GM23248 (cell line): Measurements from ENCODE around the gene C10orf105. TPM values are rescaled to one million over a fixed set of nuclear protein-coding genes. Genes with fewer than 3 reads are reported as not detected.

ENCODE experiments used
- DNase-seq: peaks from one replicate; pipeline ENCODE4 v3.0.0-alpha.2; 2015
- H2AFZ ChIP-seq: fragments of 200-600 bp; sonication (generic); 2 replicates; pipeline ENCODE4 v1.6.1; 2016; ENCODE audit warnings: antibody characterized with exemption
- H3F3A ChIP-seq: fragments of 200-600 bp; sonication (generic); 2 replicates; pipeline ENCODE4 v1.6.1; 2016; ENCODE audit warnings: mild to moderate bottlenecking, antibody characterized with exemption, mixed run types; ENCODE audit not compliant: insufficient read depth
- H3K27ac ChIP-seq: fragments of 200-600 bp; sonication (generic); 2 replicates; pipeline ENCODE4 v1.5.1; 2016; ENCODE audit warnings: mild to moderate bottlenecking
- H3K27me3 ChIP-seq: fragments of 200-600 bp; sonication (generic); replicated peaks from 2 replicates; pipeline ENCODE4 v1.6.1; 2016; ENCODE audit warnings: mild to moderate bottlenecking; ENCODE audit not compliant: insufficient read depth
- H3K36me3 ChIP-seq: fragments of 200-600 bp; sonication (generic); 2 replicates; pipeline ENCODE4 v1.6.1; 2016; ENCODE audit warnings: low read depth, mild to moderate bottlenecking
- H3K4me1 ChIP-seq: fragments of 200-600 bp; sonication (generic); 2 replicates; pipeline ENCODE4 v1.6.1; 2016; ENCODE audit warnings: mild to moderate bottlenecking; ENCODE audit not compliant: insufficient read depth
- H3K4me2 ChIP-seq: fragments of 200-600 bp; sonication (generic); one replicate; pipeline ENCODE4 v1.6.1; 2016; ENCODE audit warnings: mild to moderate bottlenecking; ENCODE audit not compliant: unreplicated experiment
- H3K4me3 ChIP-seq: fragments of 200-600 bp; sonication (generic); 2 replicates; pipeline ENCODE4 v1.5.1; 2016; ENCODE audit warnings: mild to moderate bottlenecking
- H3K79me2 ChIP-seq: fragments of 200-600 bp; sonication (generic); 2 replicates; pipeline ENCODE4 v1.6.1; 2016; ENCODE audit warnings: mild to moderate bottlenecking; ENCODE audit not compliant: insufficient read depth
- H3K9ac ChIP-seq: fragments of 200-600 bp; sonication (generic); 2 replicates; pipeline ENCODE4 v1.6.1; 2016; ENCODE audit warnings: mild to moderate bottlenecking
- H3K9me2 ChIP-seq: fragments of 200-600 bp; sonication (generic); 2 replicates; pipeline ENCODE4 v1.6.1; 2016; ENCODE audit warnings: mixed run types, mild to moderate bottlenecking, moderate library complexity; ENCODE audit not compliant: insufficient read depth
- H3K9me3 ChIP-seq: fragments of 200-600 bp; sonication (generic); one replicate; pipeline ENCODE4 v1.6.1; 2017; ENCODE audit warnings: low read depth
- H4K20me1 ChIP-seq: fragments of 200-600 bp; sonication (generic); 2 replicates; pipeline ENCODE4 v1.6.0; 2016; ENCODE audit not compliant: insufficient read depth
- EZH2 ChIP-seq: fragments of 200-600 bp; sonication (generic); IDR thresholded peaks from 2 replicates; pipeline ENCODE4 v1.6.1; 2018; ENCODE audit warnings: antibody characterized with exemption, mild to moderate bottlenecking; ENCODE audit not compliant: insufficient read depth, poor library complexity, severe bottlenecking
- EZH2phosphoT487 ChIP-seq: fragments of 200-600 bp; sonication (generic); IDR thresholded peaks from 2 replicates; pipeline ENCODE4 v1.6.1; 2018; ENCODE audit warnings: antibody characterized with exemption, moderate library complexity, mild to moderate bottlenecking, low read depth; ENCODE audit not compliant: insufficient read depth
- WGBS, 2 experiments: methylation state at CpG; one replicate each; pipeline ENCODE4 v1.1.6; 2015 to 2017; ENCODE audit warnings: low lambda C conversion rate in 2 of 2, low coverage in 1 of 2; ENCODE audit errors: missing lambda C conversion rate in 2 of 2; 5-methylcytosine and 5-hydroxymethylcytosine counted together
- in situ Hi-C: fragments of 300-500 bp; cut with MboI; formaldehyde crosslinking; loops from 2 replicates; pipeline ENCODE4 v1.15.0; 2020
- polyA plus RNA-seq: library from polyadenylated mRNA; unstranded; fragments of >200 nt; fragmentation: Nextera tagmentation; extraction: Ambion mirVana; gene quantifications from 2 replicates; pipeline ENCODE4 v1.2.1, GENCODE V29; 2016
- total RNA-seq: library from RNA; depleted of rRNA; stranded (reverse); fragments of >200 nt; shearing (Covaris generic); gene quantifications from 2 replicates; pipeline ENCODE4 v1.2.3, GENCODE V29; 2014

Gene C10orf105
- total and polyA plus RNA-seq, 2 experiments from 2014 or later, result not detected

- no peaks in the 10 kb centered on the region for H3F3A ChIP-seq
- in situ Hi-C loops, result no loop called here
- 79 to 88% methylated on average over 10 to 18 of the region's 18 CpGs for WGBS, 2 experiments
- H3K79me2 ChIP-seq, result no peaks in the 10 kb centered on the region
- no peak overlapping the region for H3K4me3 ChIP-seq
- H3K9me3 ChIP-seq, result no peaks in the 10 kb centered on the region
- H3K4me2 ChIP-seq, result no peak overlapping the region
- no peak overlapping the region for H3K9ac ChIP-seq
- H4K20me1 ChIP-seq, result no peaks in the 10 kb centered on the region
- TF ChIP-seq EZH2, result no peak
- TF ChIP-seq EZH2phosphoT487, result no peak
- H3K27me3 ChIP-seq, result peaks cover 4% of the 10 kb centered on the region
- no peaks in the 10 kb centered on the region for H3K36me3 ChIP-seq
- H3K9me2 ChIP-seq, result no peaks in the 10 kb centered on the region
- H3K27ac ChIP-seq, result no peak overlapping the region
- no peaks in the 10 kb centered on the region for H3K4me1 ChIP-seq
- no peak for DNase-seq
- no peak overlapping the region for H2AFZ ChIP-seq
Measured at GRCh38 chr10:71694039-71694501, 25.5 kb downstream of the C10orf105 start.

GRCh38 chr10:71693377-71693776, 26.2 kb downstream of the C10orf105 start:
- Histone ChIP-seq H3K4me2 (no peak overlapping the region), H3K9me3 (no peaks in the 10 kb centered on the region), H3K9ac (no peak overlapping the region), H3K27ac (no peak overlapping the region), H4K20me1 (no peaks in the 10 kb centered on the region), H3K4me3 (no peak overlapping the region), H2AFZ (no peak overlapping the region), H3K9me2 (no peaks in the 10 kb centered on the region), H3K79me2 (no peaks in the 10 kb centered on the region), H3K4me1 (no peaks in the 10 kb centered on the region), H3F3A (no peaks in the 10 kb centered on the region), H3K36me3 (no peaks in the 10 kb centered on the region), H3K27me3 (peaks cover 4% of the 10 kb centered on the region; the same call in 1 of the 2 replicates)
- in situ Hi-C loops, result no loop called here
- DNase-seq, result peak; percentile 10
- TF ChIP-seq EZH2, result no peak
- TF ChIP-seq EZH2phosphoT487, result no peak
- 52 to 59% methylated on average over 5 of the region's 5 CpGs for WGBS, 2 experiments

GRCh38 chr10:71692598-71693306, 26.8 kb downstream of the C10orf105 start:
- Histone ChIP-seq H3K4me2 (no peak overlapping the region), H3K27ac (no peak overlapping the region), H3F3A (peaks cover 4% of the 10 kb centered on the region; the same call in 1 of the 2 replicates), H3K4me3 (no peak overlapping the region), H3K4me1 (no peaks in the 10 kb centered on the region), H3K9me3 (no peaks in the 10 kb centered on the region), H3K9me2 (no peaks in the 10 kb centered on the region), H2AFZ (no peak overlapping the region), H3K9ac (no peak overlapping the region), H3K36me3 (no peaks in the 10 kb centered on the region), H3K79me2 (no peaks in the 10 kb centered on the region), H4K20me1 (no peaks in the 10 kb centered on the region), H3K27me3 (peaks cover 4% of the 10 kb centered on the region; the same call in 1 of the 2 replicates)
- TF ChIP-seq EZH2phosphoT487 (no peak), EZH2 (no peak)
- DNase-seq, result no peak
- 66 to 67% methylated on average over 7 of the region's 7 CpGs for WGBS, 2 experiments
- in situ Hi-C loops, result no loop called here

GRCh38 chr10:71691405-71691804, 28.2 kb downstream of the C10orf105 start:
- no peak overlapping the region for H3K4me2 ChIP-seq
- H3K79me2 ChIP-seq, result no peaks in the 10 kb centered on the region
- peaks cover 4% of the 10 kb centered on the region; the same call in 1 of the 2 replicates for H3K27me3 ChIP-seq
- in situ Hi-C loops, result no loop called here
- no peaks in the 10 kb centered on the region for H3K4me1 ChIP-seq
- 91 to 96% methylated on average over 2 of the region's 2 CpGs for WGBS, 2 experiments
- no peak for DNase-seq
- H3K9me3 ChIP-seq, result no peaks in the 10 kb centered on the region
- H2AFZ ChIP-seq, result no peak overlapping the region
- TF ChIP-seq EZH2phosphoT487 (no peak), EZH2 (no peak)
- H4K20me1 ChIP-seq, result no peaks in the 10 kb centered on the region
- peaks cover 4% of the 10 kb centered on the region; the same call in 1 of the 2 replicates for H3F3A ChIP-seq
- H3K9ac ChIP-seq, result no peak overlapping the region
- no peaks in the 10 kb centered on the region for H3K9me2 ChIP-seq
- no peak overlapping the region for H3K4me3 ChIP-seq
- H3K27ac ChIP-seq, result no peak overlapping the region
- no peaks in the 10 kb centered on the region for H3K36me3 ChIP-seq
